Upper lobe of right lung (tissue), 1 donor: ENCODE measurements around the gene RBP5. TPM values are rescaled to one million over a fixed set of nuclear protein-coding genes. Genes with fewer than 3 reads are reported as not detected.

Experiments
- ATAC-seq: fragments of 200-7000 bp; cut with Tn5 transposase; one replicate; pipeline ENCODE4 v1.9.1; 2020; ENCODE audit warnings: mild to moderate bottlenecking, moderate library complexity
- DNase-seq: peaks from one replicate; pipeline ENCODE4 v3.0.0-alpha.2; 2020
- H3K27ac ChIP-seq: fragments of 200-600 bp; one replicate; pipeline ENCODE4 v1.8.0; 2022
- H3K27me3 ChIP-seq: fragments of 200-600 bp; one replicate; pipeline ENCODE4 v1.8.0; 2022; ENCODE audit warnings: mild to moderate bottlenecking
- H3K36me3 ChIP-seq: fragments of 200-600 bp; one replicate; pipeline ENCODE4 v1.8.0; 2022
- H3K4me1 ChIP-seq: fragments of 200-600 bp; one replicate; pipeline ENCODE4 v1.8.0; 2022
- H3K4me3 ChIP-seq: fragments of 200-600 bp; one replicate; pipeline ENCODE4 v1.8.0; 2022; ENCODE audit warnings: mild to moderate bottlenecking
- H3K9me3 ChIP-seq: fragments of 200-600 bp; one replicate; pipeline ENCODE4 v1.8.0; 2022
- CTCF ChIP-seq: fragments of 200-600 bp; IDR thresholded peaks from one replicate; pipeline ENCODE4 v1.8.0; 2022; ENCODE audit warnings: antibody characterized with exemption
- intact Hi-C: fragments of 100-400 bp; cut with DNase I; formaldehyde crosslinking; loops from one replicate; pipeline ENCODE4 v1.11.0; 2022
- total RNA-seq: library from RNA; stranded (reverse); fragmentation: NEBNext Ultra II Directional; extraction: Animal tissue kit (Norgen Biotek cat#: 25700); gene quantifications from one replicate; pipeline ENCODE4 v1.2.1, GENCODE V29; 2021
- donor health status: DM: no; HTN: yes; CAD: no; lungs with severe emphysema.

Gene RBP5
- total RNA-seq, 1 donor from 2014 or later = 7.1 TPM

- peak; percentile 89 for ATAC-seq
- TF ChIP-seq CTCF = peak; percentile 77
- peak; percentile 79 for DNase-seq
- H3K4me1 ChIP-seq = no peaks in the 10 kb centered on the region
- intact Hi-C loops = no loop called here
- no peaks in the 10 kb centered on the region for H3K27me3 ChIP-seq
- peaks cover 10% of the 10 kb centered on the region for H3K36me3 ChIP-seq
- H3K9me3 ChIP-seq = no peaks in the 10 kb centered on the region
- H3K4me3 ChIP-seq = no peak overlapping the region
- no peak overlapping the region for H3K27ac ChIP-seq
Measured at GRCh38 chr12:7142056-7142644, 13.5 kb upstream of the RBP5 start.

- no peak for ATAC-seq
- no peak for DNase-seq
- no peak for TF ChIP-seq CTCF
- intact Hi-C loops = no loop called here
- Histone ChIP-seq H3K27ac (no peak overlapping the region), H3K4me3 (no peak overlapping the region), H3K9me3 (no peaks in the 10 kb centered on the region), H3K27me3 (no peaks in the 10 kb centered on the region), H3K4me1 (no peaks in the 10 kb centered on the region), H3K36me3 (peaks cover 12% of the 10 kb centered on the region)
Measured at GRCh38 chr12:7141351-7142005, 12.8 kb upstream of the RBP5 start.

GRCh38 chr12:7139200-7139599 is 10.5 kb upstream of the RBP5 start:
- no peak for TF ChIP-seq CTCF
- Histone ChIP-seq H3K27me3 (no peaks in the 10 kb centered on the region), H3K27ac (no peak overlapping the region), H3K4me1 (no peaks in the 10 kb centered on the region), H3K9me3 (no peaks in the 10 kb centered on the region), H3K36me3 (peaks cover 30% of the 10 kb centered on the region), H3K4me3 (no peak overlapping the region)
- DNase-seq (no peak), ATAC-seq (no peak)
- intact Hi-C loops = no loop called here

- H3K27me3 ChIP-seq = no peaks in the 10 kb centered on the region
- peak; percentile 49 for ATAC-seq
- TF ChIP-seq CTCF = no peak
- H3K4me3 ChIP-seq = no peak overlapping the region
- no peaks in the 10 kb centered on the region for H3K9me3 ChIP-seq
- no peak overlapping the region for H3K27ac ChIP-seq
- no peaks in the 10 kb centered on the region for H3K4me1 ChIP-seq
- peaks cover 34% of the 10 kb centered on the region for H3K36me3 ChIP-seq
- intact Hi-C loops = no loop called here
- DNase-seq = no peak
Measured at GRCh38 chr12:7137908-7138307, 9.2 kb upstream of the RBP5 start.

GRCh38 chr12:7136676-7137075 is 8.0 kb upstream of the RBP5 start:
- Histone ChIP-seq H3K4me1 (no peaks in the 10 kb centered on the region), H3K27ac (no peak overlapping the region), H3K36me3 (peaks cover 34% of the 10 kb centered on the region), H3K4me3 (no peak overlapping the region), H3K9me3 (no peaks in the 10 kb centered on the region), H3K27me3 (no peaks in the 10 kb centered on the region)
- no peak for DNase-seq
- intact Hi-C loops = no loop called here
- ATAC-seq = no peak
- no peak for TF ChIP-seq CTCF
